GM15510 (cell line): ENCODE results near the gene ATCAY.

ENCODE experiments used
- POLR2A ChIP-seq: IDR thresholded peaks from 3 replicates; pipeline ENCODE4 v1.6.1; 2011; ENCODE audit warnings: borderline replicate concordance; ENCODE audit not compliant: insufficient read length; ENCODE audit errors: extremely low read depth

Gene ATCAY

GRCh38 chr19:3873151-3873550 is 7.3 kb upstream of the ATCAY start:
- no peak for TF ChIP-seq POLR2A

GRCh38 chr19:3879656-3880055 is 829 bp upstream of the ATCAY start:
- no peak for TF ChIP-seq POLR2A

DNA sequence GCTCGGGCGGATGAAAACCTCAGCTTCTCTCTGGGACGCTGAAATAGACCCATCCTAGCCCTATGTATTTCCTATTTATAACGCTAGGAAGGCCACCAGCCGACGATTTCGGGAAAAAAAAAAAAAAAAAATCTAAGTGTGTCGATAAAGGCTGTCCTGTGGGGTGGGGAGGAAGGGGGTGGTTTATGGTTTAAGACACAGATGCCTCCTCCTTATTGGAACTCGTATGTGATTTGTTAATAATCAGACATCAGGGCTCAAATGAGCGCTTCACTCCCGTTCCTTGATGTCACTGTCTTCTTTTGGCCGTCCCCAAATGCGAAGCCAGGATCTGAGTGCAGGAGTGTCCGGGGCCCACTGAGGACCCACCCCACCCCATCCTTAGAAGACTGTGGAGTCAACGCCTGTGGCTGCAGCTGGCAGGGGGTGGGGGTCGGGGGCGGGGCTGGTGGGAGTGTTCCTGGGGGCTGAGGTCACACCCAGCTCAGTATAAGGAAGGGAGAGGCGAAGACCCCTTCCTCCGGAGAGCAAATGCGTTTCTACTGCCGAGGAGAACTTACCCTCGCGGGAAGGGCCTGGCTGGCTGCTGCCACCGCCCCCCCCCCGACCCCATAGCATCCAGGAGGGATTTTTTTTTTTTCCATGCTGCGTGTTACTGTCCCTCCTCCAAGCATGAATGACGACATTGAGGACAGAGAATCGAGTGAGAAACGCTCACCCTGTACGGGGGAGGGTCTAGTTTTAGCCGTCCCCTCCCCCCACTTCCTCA is 971 bp downstream of the ATCAY start:
- no peak for TF ChIP-seq POLR2A

- TF ChIP-seq POLR2A = no peak
Measured at GRCh38 chr19:3882041-3882384, 1.5 kb downstream of the ATCAY start.

- no peak for TF ChIP-seq POLR2A
Measured at GRCh38 chr19:3890591-3890990, 10.1 kb downstream of the ATCAY start.

DNA sequence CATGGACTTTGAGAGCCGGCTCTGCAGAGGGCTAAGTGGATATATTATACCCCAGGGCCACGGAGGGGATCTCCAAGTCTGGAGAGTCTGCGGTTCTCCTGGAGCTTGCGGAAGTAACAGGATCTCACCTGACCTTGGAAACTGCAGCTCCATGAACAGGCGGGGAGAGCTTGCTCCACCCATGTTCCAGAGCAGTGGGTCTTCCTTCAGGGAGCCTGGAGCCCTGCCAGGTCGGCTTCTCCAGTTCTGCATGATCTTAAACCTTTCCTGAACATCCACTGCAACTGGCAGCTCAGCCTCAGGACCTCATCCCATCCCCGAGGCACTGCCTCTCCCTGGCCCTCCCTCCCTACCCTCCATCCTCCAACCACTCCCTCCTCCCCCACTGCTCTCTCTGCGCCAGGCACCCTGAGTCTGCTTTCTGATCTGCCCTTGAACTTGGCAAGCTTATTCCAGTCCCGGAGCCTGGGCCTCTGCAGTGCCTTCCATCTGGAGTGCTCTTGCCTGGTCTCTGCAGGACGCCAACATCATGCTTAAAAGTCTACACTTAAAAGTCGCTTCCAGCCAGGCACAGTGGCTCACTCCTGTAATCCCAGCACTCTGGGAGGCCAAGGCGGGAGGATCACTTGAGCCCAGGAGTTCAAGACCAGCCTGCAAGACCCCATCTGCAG is 13.2 kb downstream of the ATCAY start:
- TF ChIP-seq POLR2A = no peak

GRCh38 chr19:3895788-3896187 is 15.3 kb downstream of the ATCAY start:
- TF ChIP-seq POLR2A = no peak

DNA sequence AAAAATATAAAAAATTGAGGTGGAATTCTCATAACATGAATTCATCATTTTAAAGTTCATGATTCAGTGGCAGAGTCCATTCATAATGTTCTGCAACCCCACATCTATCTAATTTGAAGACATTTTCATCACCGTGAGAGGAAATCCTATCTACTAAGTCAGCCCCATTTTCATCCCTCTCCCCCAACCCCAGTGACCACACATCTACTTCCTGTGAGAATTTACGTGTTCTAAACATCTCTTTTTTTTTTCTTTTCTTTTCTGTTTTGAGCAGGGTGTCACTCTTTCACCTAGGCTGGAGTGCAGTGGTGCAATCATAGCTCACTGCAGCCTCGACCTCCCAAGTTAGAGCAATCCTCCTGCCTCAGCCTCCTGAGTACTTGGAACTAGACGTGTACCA is 17.5 kb downstream of the ATCAY start:
- TF ChIP-seq POLR2A = no peak

DNA sequence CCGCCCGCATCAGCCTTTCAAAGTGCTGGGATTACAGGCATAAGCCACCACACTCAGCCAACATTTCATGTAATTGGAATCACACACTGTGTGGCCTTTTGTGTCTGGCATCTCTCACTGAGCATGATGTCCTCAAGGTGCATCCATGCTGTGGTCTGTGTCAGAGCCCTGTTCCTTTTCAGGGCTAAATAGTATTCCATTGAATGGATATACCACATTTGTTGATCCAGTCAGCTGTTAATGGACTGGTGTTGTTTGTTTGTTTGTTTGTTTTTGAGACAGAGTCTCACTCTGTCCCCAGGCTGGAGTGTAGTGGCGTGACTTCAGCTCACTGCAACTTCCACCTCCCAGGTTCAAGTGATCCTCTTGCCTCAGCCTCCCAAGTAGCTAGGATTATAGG is 17.9 kb downstream of the ATCAY start:
- TF ChIP-seq POLR2A = no peak

GRCh38 chr19:3899531-3900294 is 19.2 kb downstream of the ATCAY start:
- no peak for TF ChIP-seq POLR2A

- TF ChIP-seq POLR2A = no peak
Measured at GRCh38 chr19:3902317-3902973, 22.0 kb downstream of the ATCAY start.

GRCh38 chr19:3904233-3904632 is 23.7 kb downstream of the ATCAY start:
- TF ChIP-seq POLR2A = no peak

- TF ChIP-seq POLR2A = no peak
Measured at GRCh38 chr19:3907626-3908265, 27.3 kb downstream of the ATCAY start.

GRCh38 chr19:3908266-3909054 is 28.0 kb downstream of the ATCAY start:
- no peak for TF ChIP-seq POLR2A

DNA sequence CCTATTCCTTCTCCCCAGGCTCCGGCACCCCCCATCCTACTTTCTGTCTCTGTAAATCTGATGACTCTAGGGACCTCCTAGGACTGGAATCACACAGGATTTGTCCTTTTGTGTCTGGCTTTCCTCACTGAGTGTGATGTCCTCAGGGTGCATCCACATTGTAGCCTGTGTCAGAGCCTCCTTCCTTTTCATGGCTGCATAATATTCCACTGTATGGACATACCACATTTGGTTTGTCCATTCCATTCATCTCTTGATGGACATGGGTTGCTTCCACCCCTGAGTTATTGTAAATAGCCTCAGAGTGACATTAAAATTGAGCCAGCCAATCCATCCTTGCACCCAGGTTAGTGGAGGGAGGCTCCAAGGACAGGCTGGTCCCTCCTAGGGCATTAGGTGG is 29.6 kb downstream of the ATCAY start:
- no peak for TF ChIP-seq POLR2A

- no peak for TF ChIP-seq POLR2A
Measured at GRCh38 chr19:3914199-3914598, 33.7 kb downstream of the ATCAY start.
